ENCODE measurements around the gene CDK19. TPM values are rescaled to one million over a fixed set of nuclear protein-coding genes. Genes with fewer than 3 reads are reported as not detected.
"Not testable (repeated sequence)": the region's sequence is repeated elsewhere in the genome, so short reads cannot be mapped to it uniquely, and the experiment has no call there.

Gene CDK19
- total RNA-seq, 4 donors from 2014 or later, result 7.8 to 15.0 (median 9.8) TPM

DNA sequence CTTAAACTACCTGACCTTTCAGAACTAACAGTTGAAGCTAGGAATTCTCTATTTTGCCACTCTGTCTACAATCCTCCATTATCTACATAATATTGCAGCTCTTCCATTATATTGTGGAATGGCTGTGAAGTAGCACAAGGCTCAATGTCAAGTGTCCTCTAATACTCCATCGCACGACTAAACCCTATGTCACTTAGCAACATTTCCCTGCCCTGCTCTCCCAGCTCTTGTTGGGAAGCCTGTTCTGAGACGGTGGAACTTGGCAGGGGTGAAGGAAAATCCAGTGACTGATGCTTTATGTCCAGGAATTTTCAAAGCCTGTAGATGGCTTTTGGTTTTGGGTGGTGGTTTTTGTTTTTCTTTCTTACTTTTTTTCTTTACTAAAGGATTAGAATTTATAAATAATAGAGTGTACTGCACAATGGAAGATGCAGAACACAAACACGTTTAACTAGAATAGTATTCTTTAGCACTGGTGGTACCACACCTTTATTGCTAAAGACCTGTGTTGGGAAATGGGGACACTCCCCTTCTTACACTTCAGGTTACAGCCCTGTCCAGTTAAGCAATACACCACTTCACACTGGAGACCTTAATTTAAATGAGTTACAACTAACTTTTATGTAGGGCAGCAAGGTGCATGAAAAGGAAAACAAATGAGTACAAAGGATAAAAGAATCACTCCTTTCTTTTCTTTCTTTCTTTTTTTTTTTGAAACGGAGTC lies 38.6 kb upstream of the CDK19 start:
- DNase-seq (ENCODE audit: low spot score) (no peak), ATAC-seq (ENCODE audit: low FRiP score) (no peak)
- TF ChIP-seq, protein P1, sequence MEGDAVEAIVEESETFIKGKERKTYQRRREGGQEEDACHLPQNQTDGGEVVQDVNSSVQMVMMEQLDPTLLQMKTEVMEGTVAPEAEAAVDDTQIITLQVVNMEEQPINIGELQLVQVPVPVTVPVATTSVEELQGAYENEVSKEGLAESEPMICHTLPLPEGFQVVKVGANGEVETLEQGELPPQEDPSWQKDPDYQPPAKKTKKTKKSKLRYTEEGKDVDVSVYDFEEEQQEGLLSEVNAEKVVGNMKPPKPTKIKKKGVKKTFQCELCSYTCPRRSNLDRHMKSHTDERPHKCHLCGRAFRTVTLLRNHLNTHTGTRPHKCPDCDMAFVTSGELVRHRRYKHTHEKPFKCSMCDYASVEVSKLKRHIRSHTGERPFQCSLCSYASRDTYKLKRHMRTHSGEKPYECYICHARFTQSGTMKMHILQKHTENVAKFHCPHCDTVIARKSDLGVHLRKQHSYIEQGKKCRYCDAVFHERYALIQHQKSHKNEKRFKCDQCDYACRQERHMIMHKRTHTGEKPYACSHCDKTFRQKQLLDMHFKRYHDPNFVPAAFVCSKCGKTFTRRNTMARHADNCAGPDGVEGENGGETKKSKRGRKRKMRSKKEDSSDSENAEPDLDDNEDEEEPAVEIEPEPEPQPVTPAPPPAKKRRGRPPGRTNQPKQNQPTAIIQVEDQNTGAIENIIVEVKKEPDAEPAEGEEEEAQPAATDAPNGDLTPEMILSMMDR (IDR thresholded peaks at IDR 0.05), result no peak

DNA sequence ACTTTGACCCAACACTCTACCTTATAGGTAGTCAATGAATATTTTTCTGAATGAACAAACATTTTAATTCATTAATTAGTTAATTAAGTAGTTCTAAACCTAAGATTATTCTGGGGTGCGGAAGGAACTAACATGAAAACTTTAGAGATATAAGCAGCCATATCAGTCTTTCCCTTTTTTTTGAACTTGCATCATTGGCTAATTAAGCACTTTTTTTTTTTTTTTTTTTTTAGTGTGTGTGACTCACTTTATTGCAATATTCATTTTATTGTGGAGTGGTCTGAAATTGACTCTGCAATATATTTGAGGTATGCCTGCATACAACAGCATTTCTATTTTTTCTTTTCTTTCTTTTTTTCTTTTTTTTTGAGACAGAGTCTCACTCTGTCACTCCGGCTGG lies 37.5 kb upstream of the CDK19 start:
- DNase-seq (ENCODE audit: low spot score), result no peak
- TF ChIP-seq, protein P1 (IDR thresholded peaks at IDR 0.05), result no peak
- ATAC-seq (ENCODE audit: low FRiP score), result no peak

DNA sequence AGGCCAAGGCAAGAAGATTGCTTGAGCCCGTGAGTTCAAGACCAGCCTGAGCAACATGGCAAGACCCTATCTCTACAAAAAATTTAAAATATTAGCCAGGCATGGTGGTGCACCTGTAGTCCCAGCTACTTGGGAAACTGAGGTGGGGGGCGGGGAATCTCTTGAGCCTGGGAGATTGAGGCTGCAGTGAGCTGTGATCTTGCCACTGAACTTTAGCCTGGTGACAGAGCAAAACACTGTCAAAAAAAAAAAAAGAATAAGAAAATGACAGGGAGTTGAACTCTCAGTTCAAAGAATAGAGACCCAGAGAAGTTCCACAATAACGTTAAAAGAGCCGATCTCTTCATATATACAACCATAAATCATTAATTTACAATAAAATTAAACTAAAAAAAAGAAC lies 34.5 kb upstream of the CDK19 start:
- TF ChIP-seq, protein P1 (IDR thresholded peaks at IDR 0.05), result no peak
- DNase-seq (ENCODE audit: low spot score), result no peak
- no peak for ATAC-seq (ENCODE audit: low FRiP score)

DNA sequence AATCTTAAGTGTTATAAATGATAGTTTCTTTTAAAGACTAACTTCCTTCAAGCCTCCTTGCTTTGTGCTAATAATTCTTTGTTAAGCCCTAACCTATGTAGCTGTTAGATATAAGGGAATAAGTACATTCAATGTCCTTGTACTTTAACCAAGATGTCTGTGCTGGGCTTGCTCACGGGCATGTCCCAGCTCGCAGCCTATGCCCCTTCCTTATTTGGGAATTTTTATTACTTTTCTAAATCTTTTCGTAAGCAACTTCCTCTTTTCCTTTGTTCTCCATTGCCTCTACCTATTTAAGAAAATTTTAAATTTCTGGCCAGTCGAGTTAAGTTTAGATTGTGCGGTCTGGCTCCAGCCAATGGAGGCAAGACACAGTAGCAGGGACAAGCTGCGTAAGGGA lies 26.0 kb upstream of the CDK19 start:
- no peak for DNase-seq (ENCODE audit: low spot score)
- no peak for ATAC-seq (ENCODE audit: low FRiP score)
- TF ChIP-seq, protein P1 (IDR thresholded peaks at IDR 0.05), result no peak

DNA sequence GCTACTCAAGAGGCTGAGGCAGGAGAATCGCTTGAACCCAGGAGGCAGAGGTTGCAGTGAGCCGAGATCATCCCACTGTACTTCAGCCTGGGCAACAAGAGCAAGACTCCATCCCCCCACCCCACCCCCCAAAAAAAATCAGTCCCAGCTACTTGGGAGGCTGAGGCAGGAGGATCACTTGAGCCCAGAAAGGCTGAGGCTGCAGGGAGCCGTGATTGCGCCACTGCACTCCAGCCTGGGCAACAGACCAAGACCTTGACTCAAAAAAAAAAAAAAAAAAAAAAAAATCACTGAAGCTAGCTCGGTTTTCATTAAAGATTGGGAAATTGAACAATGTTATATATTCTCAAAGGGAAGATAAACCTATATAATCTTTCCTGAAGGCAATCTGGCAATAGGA lies 20.5 kb upstream of the CDK19 start:
- ATAC-seq (ENCODE audit: low FRiP score); DNase-seq (ENCODE audit: low spot score): not testable (repeated sequence)

DNA sequence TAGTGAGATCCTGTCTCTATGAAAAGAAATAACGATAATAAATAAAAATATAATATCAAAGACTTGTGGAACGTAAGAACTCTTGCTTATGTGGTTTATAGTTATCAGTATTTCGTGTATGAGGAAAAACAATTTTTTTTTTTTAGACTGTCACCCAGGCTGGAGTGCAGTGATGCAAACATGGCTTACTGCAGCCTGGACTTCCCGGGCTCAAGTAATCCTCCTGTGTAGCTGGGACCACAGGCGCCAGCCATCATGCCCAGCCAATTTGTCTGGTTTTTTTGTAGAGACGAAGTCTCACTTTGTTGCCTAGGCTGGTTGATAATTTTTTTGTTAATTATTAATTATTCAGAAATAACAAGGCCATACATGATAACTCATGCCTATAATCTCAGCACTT lies 18.6 kb upstream of the CDK19 start:
- DNase-seq (ENCODE audit: low spot score), result no peak
- no peak for ATAC-seq (ENCODE audit: low FRiP score)
- TF ChIP-seq, protein P1 (IDR thresholded peaks at IDR 0.05), result no peak

DNA sequence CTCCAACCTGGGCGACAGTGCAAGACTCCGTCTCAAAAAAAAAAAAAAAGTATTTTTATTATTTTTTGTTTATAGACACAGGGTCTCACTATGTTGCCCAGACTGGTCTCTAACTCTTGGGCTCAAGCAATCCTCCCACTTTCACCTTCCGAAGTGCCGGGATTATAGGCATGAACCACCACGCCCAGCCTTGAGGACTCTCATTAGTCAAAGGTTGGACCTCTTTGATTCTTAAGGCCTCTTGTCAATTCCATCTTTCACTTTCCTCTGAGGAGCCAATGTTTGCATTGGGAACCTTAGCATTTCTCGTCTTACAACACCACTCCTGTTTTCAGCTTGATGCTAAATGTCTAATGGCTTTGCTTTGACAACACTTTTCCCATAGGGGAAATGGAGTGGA lies 16.1 kb upstream of the CDK19 start:
- DNase-seq (ENCODE audit: low spot score), result no peak
- ATAC-seq (ENCODE audit: low FRiP score), result no peak
- TF ChIP-seq, protein P1 (IDR thresholded peaks at IDR 0.05), result no peak
